Panc1 (cell line): Measurements from ENCODE around the gene HEG1. TPM values are rescaled to one million over a fixed set of nuclear protein-coding genes. Genes with fewer than 3 reads are reported as not detected.
A peak's percentile ranks its signal among the peaks of the same experiment; 100 is the strongest.

Source experiments
- ATAC-seq: fragments of 200-7000 bp; cut with Tn5 transposase; 2 replicates; pipeline ENCODE4 v1.9.1; 2020; ENCODE audit warnings: mild to moderate bottlenecking, moderate library complexity
- BruUV-seq: library from RNA; stranded (reverse); fragments of 400-500 nt; replicated peaks from 2 replicates; lab custom pipeline; 2021; lab: Mats Ljungman, UMichigan
- CTCF ChIA-PET: fragments of 300-600 bp; sonication (Branson Sonifier 250); formaldehyde crosslinking; loops from one replicate; lab custom pipeline; 2022; ENCODE audit warnings: antibody characterized with exemption; lab: Charles Lee
- POLR2A ChIA-PET: fragments of 300-600 bp; sonication (Branson Sonifier 250); formaldehyde crosslinking; loops from one replicate; lab custom pipeline; 2022; ENCODE audit warnings: antibody characterized with exemption; lab: Charles Lee
- DNase-seq: peaks from one replicate; pipeline ENCODE4 v3.0.0-alpha.2; 2010; ENCODE audit warnings: low read depth, low spot score
- H3K27ac ChIP-seq: 2 replicates; pipeline ENCODE4 v1.5.1; 2011; ENCODE audit warnings: mild to moderate bottlenecking, low read length, inconsistent platforms
- H3K27me3 ChIP-seq: fragments of 200-500 bp; sonication (Bioruptor generic); 2 replicates; pipeline ENCODE4 v1.6.0; 2014; ENCODE audit warnings: low read length, inconsistent platforms; ENCODE audit not compliant: control insufficient read depth, insufficient read depth
- H3K36me3 ChIP-seq: fragments of 200-500 bp; sonication (Bioruptor generic); 2 replicates; pipeline ENCODE4 v1.5.1; 2014; ENCODE audit warnings: inconsistent platforms, mild to moderate bottlenecking, low read length, moderate library complexity; ENCODE audit not compliant: control insufficient read depth, insufficient read depth
- H3K4me1 ChIP-seq: 2 replicates; pipeline ENCODE4 v1.5.1; 2011; ENCODE audit warnings: inconsistent platforms, mild to moderate bottlenecking, low read length, moderate library complexity; ENCODE audit not compliant: control insufficient read depth, insufficient read depth
- H3K4me3 ChIP-seq, 2 experiments: 2 replicates each; pipeline ENCODE4 v1.5.1; 2011 to 2012; ENCODE audit warnings: low read depth in 2 of 2, low read length in 2 of 2, mild to moderate bottlenecking in 2 of 2, inconsistent platforms in 1 of 2, moderate library complexity in 1 of 2
- H3K9me3 ChIP-seq: fragments of 200-500 bp; sonication (Bioruptor generic); 2 replicates; pipeline ENCODE4 v1.5.1; 2014; ENCODE audit warnings: low read depth, mild to moderate bottlenecking, inconsistent platforms, low read length, moderate library complexity; ENCODE audit not compliant: control insufficient read depth, insufficient read depth
- CTCF ChIP-seq: fragments of 450-650 bp; IDR thresholded peaks from 2 replicates; pipeline ENCODE4 v1.5.1; 2017; ENCODE audit warnings: mild to moderate bottlenecking
- POLR2AphosphoS5 ChIP-seq: IDR thresholded peaks from 2 replicates; pipeline ENCODE4 v1.6.1; 2012; ENCODE audit warnings: mild to moderate bottlenecking, low read depth, low read length, moderate library complexity
- REST ChIP-seq, 2 experiments: IDR thresholded peaks; 2 replicates each; pipeline ENCODE4 v1.6.1; 2011 to 2012; ENCODE audit warnings: low read depth in 2 of 2, control low read depth in 1 of 2, low read length in 1 of 2, mild to moderate bottlenecking in 1 of 2, moderate library complexity in 1 of 2; ENCODE audit not compliant: insufficient read depth in 1 of 2
- SIN3A ChIP-seq: IDR thresholded peaks from 2 replicates; pipeline ENCODE4 v1.6.1; 2012; ENCODE audit warnings: low read depth, mild to moderate bottlenecking, low read length, moderate library complexity, borderline replicate concordance; ENCODE audit not compliant: insufficient read depth
- TCF7L2 ChIP-seq: IDR thresholded peaks from 2 replicates; pipeline ENCODE4 v1.6.1; 2011; ENCODE audit warnings: mild to moderate bottlenecking, low read depth, low read length, inconsistent platforms
- in situ Hi-C: cut with HindIII; loops from 2 replicates; pipeline ENCODE4 v1.10.0; 2016; ENCODE audit warnings: low sequenced_read_pairs, low pct_unique_long_range_greater_than_20kb
- intact Hi-C: fragments of 100-400 bp; cut with micrococcal nuclease; formaldehyde crosslinking; loops from one replicate; pipeline ENCODE4 v1.10.0; 2022; ENCODE audit not compliant: unreplicated experiment
- total RNA-seq: library from RNA; stranded (reverse); gene quantifications from one replicate; pipeline ENCODE4 v1.2.1, GENCODE V29; 2021; ENCODE audit not compliant: unreplicated experiment

HEG1 gene
- total RNA-seq, 1 experiment from 2014 or later = 141 TPM

GRCh38 chr3:125076464-125076863 is 20.7 kb upstream of the HEG1 start:
- ChIA-PET POLR2A (no interaction called here), CTCF (no interaction called here)
- BruUV-seq = no TSS peak
- Histone ChIP-seq H3K27me3 (no peaks in the 10 kb centered on the region), H3K27ac (peak overlapping the region; percentile 20), H3K9me3 (no peaks in the 10 kb centered on the region), H3K4me3 (no peak overlapping the region), H3K4me1 (0 out of 2 replicates have a peak, but pooled peaks cover 3% of the 10 kb centered on the region), H3K36me3 (no peaks in the 10 kb centered on the region)
- ATAC-seq (no peak), DNase-seq (no peak)
- no peak for TF ChIP-seq POLR2AphosphoS5
- TF ChIP-seq REST (IDR thresholded peaks at IDR 0.05; ENCODE audit: insufficient read depth in 1 of 2, low read depth in 2 of 2, low read length in 1 of 2) = no peak
- TF ChIP-seq TCF7L2 = no peak
- TF ChIP-seq CTCF = no peak
- no peak for TF ChIP-seq SIN3A
- in situ Hi-C loops (no loop called here), intact Hi-C loops (no loop called here)

GRCh38 chr3:125075738-125076137 is 19.9 kb upstream of the HEG1 start:
- CTCF ChIA-PET = no interaction called here
- DNase-seq (no peak), ATAC-seq (peak; percentile 65)
- Histone ChIP-seq H3K4me1 (0 out of 2 replicates have a peak, but pooled peaks cover 3% of the 10 kb centered on the region), H3K27ac (peak overlapping the region; percentile 40), H3K36me3 (no peaks in the 10 kb centered on the region), H3K4me3 (no peak overlapping the region), H3K27me3 (no peaks in the 10 kb centered on the region), H3K9me3 (no peaks in the 10 kb centered on the region)
- POLR2A ChIA-PET = no interaction called here
- intact Hi-C loops (no loop called here), in situ Hi-C loops (no loop called here)
- no TSS peak for BruUV-seq
- TF ChIP-seq REST (IDR thresholded peaks at IDR 0.05; ENCODE audit: insufficient read depth in 1 of 2, low read depth in 2 of 2, low read length in 1 of 2) = no peak
- no peak for TF ChIP-seq TCF7L2
- TF ChIP-seq CTCF = no peak
- TF ChIP-seq POLR2AphosphoS5 = no peak
- TF ChIP-seq SIN3A = no peak
